B cell (primary cell): ENCODE results near the gene ANKRD35. TPM values are rescaled to one million over a fixed set of nuclear protein-coding genes. Genes with fewer than 3 reads are reported as not detected.

Experiments
- ATAC-seq: fragments of 200-7000 bp; cut with Tn5 transposase; one replicate; pipeline ENCODE4 v1.10.0; 2021; ENCODE audit warnings: low read depth, mild to moderate bottlenecking, moderate number of reproducible peaks, moderate library complexity
- CTCF ChIA-PET: fragments of 350-600 bp; sonication (Branson Sonifier 250); formaldehyde crosslinking; loops from one replicate; lab custom pipeline; 2021; ENCODE audit warnings: antibody characterized with exemption, inconsistent platforms; lab: Charles Lee
- POLR2A ChIA-PET: fragments of 350-600 bp; sonication (Branson Sonifier 250); formaldehyde crosslinking; loops from one replicate; lab custom pipeline; 2021; ENCODE audit warnings: antibody characterized with exemption; lab: Charles Lee
- DNase-seq: peaks from one replicate; pipeline ENCODE4 v3.0.0; 2013
- H2AFZ ChIP-seq: 2 replicates; pipeline ENCODE4 v1.6.1; 2012; ENCODE audit warnings: mild to moderate bottlenecking, low read depth, low read length; ENCODE audit not compliant: insufficient read depth, poor library complexity, severe bottlenecking
- H3K27ac ChIP-seq, 2 donors: 1 replicate in 1 of 2; 2 replicates in 1 of 2; pipeline ENCODE4 v1.5.1; 2012 to 2013; ENCODE audit warnings: low read length in 2 of 2, mild to moderate bottlenecking in 2 of 2, moderate library complexity in 1 of 2
- H3K27me3 ChIP-seq, 4 experiments: fragments of 200-600 bp in 1 of 4; sonication (generic) in 1 of 4; replicated peaks in 1 of 4; 1 replicate in 2 of 4; 2 replicates in 2 of 4; pipeline versions ENCODE4 v1.6.1 to v1.7.0; 2013 to 2016; ENCODE audit warnings: low read length in 3 of 4, mild to moderate bottlenecking in 2 of 4, mixed read lengths in 1 of 4, moderate library complexity in 1 of 4; ENCODE audit not compliant: insufficient read depth in 4 of 4, control insufficient read depth in 3 of 4; ENCODE audit errors: control extremely low read depth in 1 of 4
- H3K36me3 ChIP-seq, 2 experiments: replicated peaks in 1 of 2; 1 replicate in 1 of 2; 2 replicates in 1 of 2; pipeline versions ENCODE4 v1.6.1 to v1.7.1; 2013; ENCODE audit warnings: low read length in 1 of 2; ENCODE audit not compliant: insufficient read depth in 2 of 2, control insufficient read depth in 1 of 2; ENCODE audit errors: control extremely low read depth in 1 of 2, extremely low read depth in 1 of 2
- H3K4me1 ChIP-seq, 2 donors: fragments of 200-600 bp in 1 of 2; sonication (generic) in 1 of 2; 1 replicate in 1 of 2; 2 replicates in 1 of 2; pipeline versions ENCODE4 v1.5.1 to v1.6.1; 2013 to 2017; ENCODE audit warnings: low read length in 2 of 2; ENCODE audit not compliant: control insufficient read depth in 2 of 2, insufficient read depth in 2 of 2
- H3K4me2 ChIP-seq: replicated peaks from 2 replicates; pipeline ENCODE3; 2012; ENCODE audit warnings: mild to moderate bottlenecking, low read depth, low read length; ENCODE audit not compliant: poor library complexity, severe bottlenecking
- H3K4me3 ChIP-seq, 5 experiments: fragments of 200-600 bp in 1 of 5; sonication (generic) in 1 of 5; 1 replicate in 3 of 5; 2 replicates in 2 of 5; pipeline versions ENCODE4 v1.5.1 to v1.7.0; 2011 to 2016; ENCODE audit warnings: low read length in 4 of 5, mild to moderate bottlenecking in 4 of 5, low read depth in 2 of 5, control low read depth in 1 of 5, moderate library complexity in 1 of 5; ENCODE audit not compliant: insufficient read depth in 1 of 5; ENCODE audit errors: control extremely low read depth in 1 of 5, extremely low read depth in 1 of 5
- H3K79me2 ChIP-seq: fragments of 200-600 bp; sonication (generic); one replicate; pipeline ENCODE4 v1.6.0; 2016; ENCODE audit warnings: low read length; ENCODE audit not compliant: control insufficient read depth, insufficient read depth
- H3K9ac ChIP-seq: fragments of 200-600 bp; sonication (generic); 2 replicates; pipeline ENCODE4 v1.6.1; 2017; ENCODE audit warnings: mild to moderate bottlenecking, low read length, moderate library complexity
- H3K9me3 ChIP-seq, 3 donors: one replicate each; pipeline versions ENCODE4 v1.6.1 to v1.7.1; 2013; ENCODE audit warnings: low read length in 2 of 3; ENCODE audit not compliant: control insufficient read depth in 2 of 3, insufficient read depth in 1 of 3; ENCODE audit errors: control extremely low read depth in 1 of 3
- H4K20me1 ChIP-seq: 2 replicates; pipeline ENCODE4 v1.6.0; 2012; ENCODE audit warnings: mild to moderate bottlenecking, low read length; ENCODE audit not compliant: insufficient read depth, control insufficient read depth, poor library complexity, severe bottlenecking
- H3K27ac Mint-ChIP-seq: one replicate; pipeline ENCODE4 v1.8.0; 2021; ENCODE audit warnings: mixed read lengths
- H3K27me3 Mint-ChIP-seq: one replicate; pipeline ENCODE4 v1.8.0; 2021; ENCODE audit warnings: mixed read lengths
- H3K4me1 Mint-ChIP-seq: one replicate; pipeline ENCODE4 v1.8.0; 2021; ENCODE audit warnings: mixed read lengths
- H3K4me3 Mint-ChIP-seq: one replicate; pipeline ENCODE4 v1.8.0; 2021; ENCODE audit warnings: mixed read lengths
- H3K9me3 Mint-ChIP-seq: one replicate; pipeline ENCODE4 v1.8.0; 2022; ENCODE audit warnings: mixed read lengths; ENCODE audit not compliant: insufficient read depth
- EZH2 ChIP-seq: IDR thresholded peaks from 2 replicates; pipeline ENCODE4 v1.6.1; 2012; ENCODE audit warnings: borderline replicate concordance, low read depth, mild to moderate bottlenecking, moderate library complexity, low read length; ENCODE audit not compliant: insufficient read depth, poor library complexity, severe bottlenecking
- WGBS: methylation state at CpG from one replicate; pipeline ENCODE4 v1.1.5; 2013; ENCODE audit warnings: missing lambda C conversion rate; ENCODE audit not compliant: insufficient coverage; 5-methylcytosine and 5-hydroxymethylcytosine counted together
- intact Hi-C: fragments of 100-400 bp; cut with micrococcal nuclease; formaldehyde crosslinking; loops from one replicate; pipeline ENCODE4 v1.10.0; 2022
- polyA plus RNA-seq: library from polyadenylated mRNA; depleted of rRNA; stranded (reverse); fragments of >200 nt; gene quantifications from 2 replicates; pipeline ENCODE4 v1.2.3, GENCODE V29; 2012
- total RNA-seq, 2 donors: library from RNA; stranded (reverse); fragments of 120-200 nt in 1 of 2; gene quantifications; 1 replicate in 1 of 2; 2 replicates in 1 of 2; pipeline versions ENCODE4 v1.2.3 to v1.2.4, GENCODE V29; 2013 to 2022
- TF ChIP-seq, protein P1 (sequence below): fragments of 200-600 bp; IDR thresholded peaks from one replicate; pipeline ENCODE4 v1.8.0; 2022; ENCODE audit warnings: antibody characterized with exemption, mild to moderate bottlenecking

Gene ANKRD35
- total and polyA plus RNA-seq, 2 donors (not counting 1 experiment from before 2014, with no cell fraction given) = 0.04 TPM; not detected in 1

DNA sequence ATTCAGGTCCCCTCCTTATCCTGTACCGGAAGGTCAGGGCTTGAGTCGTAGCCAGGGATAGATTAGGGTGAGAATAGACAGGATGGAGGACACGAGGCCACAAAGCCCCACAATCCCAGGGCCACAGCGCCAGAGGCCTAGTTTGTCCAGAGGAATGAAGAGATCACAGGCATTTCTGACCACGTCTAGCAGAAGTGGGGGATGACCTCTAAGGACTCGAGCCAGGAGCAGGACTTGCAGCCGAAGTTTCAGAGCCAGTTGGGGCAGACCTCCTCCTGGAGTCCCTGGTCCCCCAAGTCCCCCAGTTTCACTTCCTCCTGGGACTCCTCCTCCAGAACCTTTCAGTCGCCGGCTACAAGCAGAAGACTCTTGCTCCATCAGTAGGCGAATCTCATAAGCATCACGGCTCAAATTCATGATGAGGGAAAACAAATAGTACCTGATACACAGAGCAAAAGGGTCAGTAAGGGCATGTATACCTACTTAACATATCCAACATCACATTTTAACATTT, 26.5 kb upstream of the ANKRD35 start:
- H3K4me1 Mint-ChIP-seq = peaks cover 19% of the 10 kb centered on the region
- Histone ChIP-seq H3K4me2 (no peak overlapping the region), H3K27me3 (no peaks in the 10 kb centered on the region), H2AFZ (no peak overlapping the region), H3K4me1 (peaks cover 1 to 2% of the 10 kb centered on the region in 2 donors), H3K4me3 (no peak overlapping the region), H3K36me3 (peaks cover 0 to 43% of the 10 kb centered on the region in 2 experiments), H4K20me1 (no peaks in the 10 kb centered on the region), H3K9me3 (no peaks in the 10 kb centered on the region), H3K79me2 (no peaks in the 10 kb centered on the region), H3K9ac (no peak overlapping the region), H3K27ac (no peak overlapping the region)
- no peak for ATAC-seq
- ChIA-PET CTCF (interaction anchor here (1.4 to 9.3 kb wide), 5 partner anchors 15 to 100 kb away, joined by 3 to 107 read pairs (median 7); partner anchors contain the start of genes NUDT17 and RBM8A), POLR2A (no interaction called here)
- 84% methylated on average over 5 of the region's 11 CpGs for WGBS
- no peaks in the 10 kb centered on the region for H3K27me3 Mint-ChIP-seq
- no peak overlapping the region for H3K4me3 Mint-ChIP-seq
- peak; percentile 35 for DNase-seq
- intact Hi-C loops = no loop called here
- no peaks in the 10 kb centered on the region for H3K9me3 Mint-ChIP-seq
- peak overlapping the region; percentile 41 for H3K27ac Mint-ChIP-seq
- no peak for TF ChIP-seq EZH2
- TF ChIP-seq, protein P1, sequence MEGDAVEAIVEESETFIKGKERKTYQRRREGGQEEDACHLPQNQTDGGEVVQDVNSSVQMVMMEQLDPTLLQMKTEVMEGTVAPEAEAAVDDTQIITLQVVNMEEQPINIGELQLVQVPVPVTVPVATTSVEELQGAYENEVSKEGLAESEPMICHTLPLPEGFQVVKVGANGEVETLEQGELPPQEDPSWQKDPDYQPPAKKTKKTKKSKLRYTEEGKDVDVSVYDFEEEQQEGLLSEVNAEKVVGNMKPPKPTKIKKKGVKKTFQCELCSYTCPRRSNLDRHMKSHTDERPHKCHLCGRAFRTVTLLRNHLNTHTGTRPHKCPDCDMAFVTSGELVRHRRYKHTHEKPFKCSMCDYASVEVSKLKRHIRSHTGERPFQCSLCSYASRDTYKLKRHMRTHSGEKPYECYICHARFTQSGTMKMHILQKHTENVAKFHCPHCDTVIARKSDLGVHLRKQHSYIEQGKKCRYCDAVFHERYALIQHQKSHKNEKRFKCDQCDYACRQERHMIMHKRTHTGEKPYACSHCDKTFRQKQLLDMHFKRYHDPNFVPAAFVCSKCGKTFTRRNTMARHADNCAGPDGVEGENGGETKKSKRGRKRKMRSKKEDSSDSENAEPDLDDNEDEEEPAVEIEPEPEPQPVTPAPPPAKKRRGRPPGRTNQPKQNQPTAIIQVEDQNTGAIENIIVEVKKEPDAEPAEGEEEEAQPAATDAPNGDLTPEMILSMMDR = no peak

DNA sequence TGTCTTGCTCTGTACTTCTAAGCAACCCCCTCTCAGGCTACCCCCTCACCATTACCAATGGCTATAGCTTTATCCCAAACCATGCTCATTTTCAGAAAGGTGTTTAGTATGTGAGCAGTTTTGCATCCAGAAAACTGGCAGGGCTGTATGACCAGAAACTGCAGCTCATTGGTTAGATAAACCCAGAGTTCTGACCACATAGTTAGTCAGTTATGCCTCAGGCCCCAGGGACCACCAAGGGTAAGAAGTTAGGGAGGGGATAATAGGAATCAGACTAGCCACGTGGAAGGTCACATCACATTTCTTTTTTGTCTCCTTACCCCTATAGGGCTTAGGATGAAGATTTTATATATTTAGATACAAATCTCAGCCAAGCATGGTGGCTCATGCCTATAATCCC, 23.0 kb upstream of the ANKRD35 start:
- no peak overlapping the region for H3K27ac ChIP-seq
- ATAC-seq (no peak), DNase-seq (no peak)
- ChIA-PET CTCF (interaction anchor here (0.6 to 9.3 kb wide), 14 partner anchors 13 to 103 kb away, joined by 3 to 107 read pairs (median 4); partner anchors contain the start of genes ANKRD34A, NUDT17 and POLR3GL), POLR2A (interaction anchor here (1.2 kb wide), 1 partner anchor 51 kb away, joined by 3 read pairs; no protein-coding TSS in a partner anchor)
- Mint-ChIP-seq H3K27me3 (no peaks in the 10 kb centered on the region), H3K9me3 (no peaks in the 10 kb centered on the region), H3K27ac (no peak overlapping the region), H3K4me1 (peaks cover 12% of the 10 kb centered on the region), H3K4me3 (no peak overlapping the region)
- H3K9ac ChIP-seq = no peak overlapping the region
- H3K27me3 ChIP-seq = no peaks in the 10 kb centered on the region
- H4K20me1 ChIP-seq = no peaks in the 10 kb centered on the region
- WGBS = no CpG with 5 or more reads among the region's 1 CpG
- no peak overlapping the region for H3K4me2 ChIP-seq
- H3K4me3 ChIP-seq = no peak overlapping the region
- intact Hi-C loops = no loop called here
- H3K9me3 ChIP-seq = no peaks in the 10 kb centered on the region
- no peaks in the 10 kb centered on the region for H3K79me2 ChIP-seq
- H3K4me1 ChIP-seq = peaks cover 0 to 2% of the 10 kb centered on the region in 2 donors
- TF ChIP-seq EZH2 = no peak
- TF ChIP-seq, protein P1 = no peak
- H3K36me3 ChIP-seq = peaks cover 0 to 28% of the 10 kb centered on the region in 2 experiments
- no peak overlapping the region for H2AFZ ChIP-seq
